ENCODE data around the gene UQCRQ.
A peak's percentile ranks its signal among the peaks of the same experiment; 100 is the strongest.

UQCRQ gene

DNA sequence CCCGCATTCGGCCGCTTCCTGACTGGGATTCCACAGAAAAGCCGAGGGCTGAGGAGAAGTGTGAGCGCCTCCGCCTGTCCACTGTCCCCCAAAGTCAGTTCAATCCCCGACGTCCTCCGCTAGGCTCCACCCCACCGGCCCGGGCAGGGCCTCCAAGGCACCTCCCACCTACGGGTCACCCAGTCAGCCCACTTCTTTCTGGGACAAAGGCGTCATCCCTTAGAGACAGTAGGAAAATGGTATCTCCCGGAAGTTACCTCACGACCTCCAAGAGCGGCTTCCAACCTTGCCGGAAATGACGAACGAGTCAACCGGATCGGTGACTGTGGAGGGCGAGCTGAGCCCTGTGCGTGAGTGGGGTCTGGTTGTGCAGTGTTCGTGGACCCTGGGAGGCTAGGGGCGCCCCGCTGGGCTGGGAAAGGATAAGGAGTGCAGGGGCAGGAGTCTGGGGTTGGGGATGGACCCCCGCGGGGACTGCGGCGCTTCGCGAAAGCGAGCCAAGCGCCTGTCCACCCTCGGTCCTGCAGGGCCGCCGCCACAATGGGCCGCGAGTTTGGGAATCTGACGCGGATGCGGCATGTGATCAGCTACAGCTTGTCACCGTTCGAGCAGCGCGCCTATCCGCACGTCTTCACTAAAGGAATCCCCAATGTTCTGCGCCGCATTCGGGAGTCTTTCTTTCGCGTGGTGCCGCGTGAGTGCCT, at the start of gene UQCRQ, which contains the start of gene GDF9:
UQCRQ (plus strand) TSS at position 301 of the 704 bp plus-strand sequence; CDS start at position 541, 240 bp downstream.
GDF9 (minus strand) TSS at position 128 of the 704 bp plus-strand sequence. CDS start 1,936 bp downstream, outside the sequence.
- DNase-seq (ENCODE audit: low read depth in 2 of 2) = peak; percentile 72 to 89

DNA sequence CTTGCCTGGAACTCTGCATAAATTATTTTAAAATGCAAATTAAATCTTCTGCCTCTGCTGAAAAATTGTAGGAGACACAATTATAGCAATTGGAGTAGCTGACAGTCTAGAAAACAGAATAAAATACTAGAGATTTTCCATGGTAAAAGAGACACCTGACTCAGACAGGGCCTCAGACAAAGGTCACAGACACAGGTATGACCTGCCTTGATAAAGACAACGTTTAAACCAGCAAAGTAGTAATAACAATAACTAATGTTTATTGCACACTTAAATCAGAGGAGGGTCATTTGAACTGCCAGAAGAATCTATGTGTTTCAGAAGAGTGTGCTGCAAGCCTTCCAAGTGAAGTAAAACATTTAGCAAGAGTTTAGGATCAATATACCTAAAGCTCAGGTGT, 49.4 kb upstream of the UQCRQ start:
- DNase-seq (ENCODE audit: low read depth in 2 of 2) = no peak

DNA sequence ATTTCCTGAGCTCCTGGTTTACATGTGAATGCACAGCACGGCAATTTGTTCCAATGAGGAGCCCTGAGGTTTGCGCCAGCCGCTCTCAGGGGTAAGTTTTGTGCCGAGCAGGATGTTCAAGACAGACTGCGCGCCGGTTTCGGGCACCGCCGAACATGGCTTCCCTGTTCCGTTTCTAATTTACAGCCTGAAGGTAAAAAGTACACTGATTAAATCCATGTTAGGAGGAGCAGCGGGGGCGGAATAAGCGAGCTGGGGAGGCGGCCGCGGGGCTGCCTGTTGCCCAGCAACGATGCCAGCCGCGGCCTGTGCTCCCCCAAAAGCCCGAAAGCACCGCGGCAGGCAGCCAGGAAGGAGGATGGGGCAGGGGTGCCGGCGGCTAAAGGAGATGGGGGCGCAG, 47.0 kb upstream of the UQCRQ start:
- DNase-seq (ENCODE audit: low read depth in 2 of 2) = no peak

DNA sequence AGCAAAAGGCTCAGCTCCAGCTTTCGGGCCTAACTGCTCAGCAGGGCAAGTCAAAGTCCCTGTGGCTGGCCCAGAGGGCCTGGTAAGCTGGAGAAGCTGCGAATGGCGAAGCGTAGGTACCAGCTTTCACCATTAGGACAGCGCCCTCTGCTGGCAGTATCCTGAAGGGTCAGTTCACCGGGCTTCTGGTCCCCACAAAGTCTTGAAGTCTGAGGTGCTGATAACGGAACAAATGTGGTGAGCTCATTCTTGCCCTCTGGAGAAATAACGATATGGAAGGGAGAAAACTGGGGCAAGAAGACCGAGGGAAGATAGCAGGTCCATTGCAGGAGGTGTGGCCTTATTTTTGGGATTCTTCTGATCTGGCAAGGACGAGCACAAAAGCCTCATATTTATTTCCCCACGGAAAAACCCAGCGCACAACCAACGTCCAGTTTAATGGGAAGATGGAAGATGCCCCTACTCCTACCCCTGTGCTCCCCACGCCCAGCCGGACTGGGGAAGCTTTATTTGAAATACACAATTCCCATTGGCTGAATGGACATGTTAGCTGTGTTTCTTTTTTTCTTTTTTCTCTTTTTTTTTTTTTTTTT, 46.2 kb upstream of the UQCRQ start:
- DNase-seq (ENCODE audit: low read depth in 2 of 2) = peak; percentile 54 to 72

DNA sequence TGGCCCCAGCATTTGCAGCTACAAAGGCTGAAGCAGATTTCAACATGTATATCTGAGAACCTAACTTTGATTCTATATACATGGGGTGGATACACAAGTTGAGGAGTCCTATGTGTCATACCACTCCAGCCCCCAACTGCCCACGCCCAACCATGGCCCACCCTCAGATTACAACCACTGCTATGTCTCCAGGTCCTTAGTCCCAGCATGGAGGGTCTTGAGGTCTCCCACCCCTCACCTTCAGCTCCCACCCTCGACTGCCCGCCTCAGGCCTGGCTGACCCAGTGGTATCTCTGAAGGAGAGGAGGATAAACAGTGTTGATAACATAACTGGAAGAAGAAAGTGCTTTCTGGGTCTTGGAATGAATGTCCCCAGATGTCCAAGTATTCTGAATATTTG, 45.1 kb upstream of the UQCRQ start:
- DNase-seq (ENCODE audit: low read depth in 2 of 2) = no peak

DNA sequence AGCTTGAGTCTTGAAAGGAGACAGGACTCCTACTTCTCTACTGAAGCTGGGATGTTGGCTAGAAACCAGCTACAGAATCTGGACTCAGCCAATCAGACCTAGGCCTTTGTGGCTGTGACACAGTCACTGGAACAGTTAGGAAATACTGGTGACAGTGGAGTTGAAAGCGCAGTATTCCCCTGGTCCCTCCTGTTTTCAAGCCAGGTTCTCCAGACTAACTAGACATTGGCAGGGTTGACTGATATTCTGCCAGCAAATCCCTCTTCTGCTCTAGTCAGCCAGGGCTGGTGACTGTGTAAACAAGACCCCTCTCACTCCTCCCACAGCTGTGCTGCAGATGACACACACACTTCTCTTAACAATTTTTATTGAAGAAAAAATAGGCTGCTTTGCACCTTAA, 44.7 kb upstream of the UQCRQ start:
- DNase-seq (ENCODE audit: low read depth in 2 of 2) = no peak

DNA sequence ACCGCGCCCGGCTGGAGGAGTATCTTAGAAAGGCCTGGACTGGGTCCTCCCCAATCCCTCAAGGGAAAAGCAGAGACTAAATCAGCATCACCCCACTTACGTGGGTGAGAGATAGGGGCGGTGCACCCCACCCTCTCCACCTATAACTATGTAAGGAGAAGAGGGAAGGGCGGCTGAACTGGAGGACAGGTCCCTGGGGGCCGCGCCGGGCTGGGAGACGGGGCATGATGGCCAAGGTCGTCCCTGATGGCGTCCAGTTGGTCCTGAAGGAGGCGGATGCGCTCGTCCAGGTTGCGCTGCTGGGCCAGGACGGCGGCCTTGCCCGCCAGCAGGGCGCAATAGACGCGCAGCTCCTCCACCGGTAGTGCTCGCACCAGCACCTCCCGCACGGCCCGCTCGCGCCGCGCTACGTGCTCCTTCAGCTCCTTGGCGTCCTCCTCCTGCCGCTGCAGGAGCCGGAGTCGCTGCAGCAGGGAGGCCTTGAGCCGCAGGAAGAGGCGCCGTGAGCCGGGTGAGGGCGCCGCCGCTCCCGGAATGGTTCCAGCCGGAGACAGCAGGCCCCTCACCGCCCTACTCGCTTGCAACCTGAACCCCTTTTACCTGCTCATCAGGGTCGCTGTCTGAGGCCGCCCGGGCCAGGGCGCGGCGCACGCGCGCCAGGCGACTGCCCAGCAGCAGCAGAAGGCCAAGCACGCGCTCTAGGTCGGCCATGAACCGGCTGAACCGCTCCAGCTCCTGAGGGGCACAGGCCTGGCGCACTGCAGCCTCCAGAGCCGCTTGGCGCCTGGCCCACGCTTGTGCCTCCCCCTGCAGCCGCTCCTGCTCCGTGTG, 43.6 kb upstream of the UQCRQ start:
- no peak for DNase-seq (ENCODE audit: low read depth in 2 of 2)

DNA sequence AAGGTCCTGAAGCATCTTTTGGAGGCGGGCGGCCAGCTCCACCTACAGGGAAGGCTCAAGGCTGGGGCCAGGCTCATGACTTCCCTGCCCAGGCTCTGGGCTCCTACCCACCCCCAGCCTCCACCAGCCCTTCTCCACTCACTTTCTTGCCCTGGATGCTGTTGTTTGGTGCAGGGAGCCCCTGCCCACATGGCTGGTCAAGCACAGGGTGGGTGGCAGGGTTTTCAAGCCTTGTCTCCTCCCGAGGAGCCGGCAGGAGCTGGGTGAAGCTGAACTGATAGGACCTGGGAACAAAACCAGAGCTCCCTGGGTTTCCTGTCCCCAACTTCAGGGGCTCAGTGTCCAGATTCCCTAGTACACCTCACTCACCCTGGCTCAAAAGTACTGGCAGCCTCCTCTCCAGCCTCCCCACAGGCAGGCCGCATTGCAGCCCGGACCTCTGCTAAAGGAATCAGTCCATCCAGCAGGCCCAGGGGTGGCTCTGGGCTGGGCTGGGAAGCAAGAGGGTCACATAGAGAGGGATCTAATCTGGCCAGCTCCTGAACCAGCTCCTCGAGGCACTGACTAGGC, 42.9 kb upstream of the UQCRQ start:
- DNase-seq (ENCODE audit: low read depth in 2 of 2) = no peak

DNA sequence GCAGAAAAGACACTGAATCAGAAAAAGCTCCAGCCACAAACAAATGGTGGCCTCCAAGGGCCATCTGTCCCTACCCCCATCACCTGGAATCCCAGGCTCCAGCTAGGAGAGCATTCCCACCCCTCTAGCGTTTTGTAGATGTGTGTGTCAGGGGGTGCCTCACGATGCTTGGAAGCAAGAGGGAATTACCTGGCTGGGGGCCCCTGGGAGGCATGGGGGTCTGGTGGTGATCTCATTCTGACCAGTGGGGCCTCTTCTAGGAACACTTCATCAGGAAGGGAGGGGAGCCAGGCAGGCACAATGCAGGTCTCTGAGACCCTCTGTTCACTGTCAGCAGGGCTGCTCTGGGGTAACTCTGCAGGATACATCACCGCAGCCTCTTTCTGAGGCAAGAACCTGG, 42.0 kb upstream of the UQCRQ start:
- no peak for DNase-seq (ENCODE audit: low read depth in 2 of 2)

DNA sequence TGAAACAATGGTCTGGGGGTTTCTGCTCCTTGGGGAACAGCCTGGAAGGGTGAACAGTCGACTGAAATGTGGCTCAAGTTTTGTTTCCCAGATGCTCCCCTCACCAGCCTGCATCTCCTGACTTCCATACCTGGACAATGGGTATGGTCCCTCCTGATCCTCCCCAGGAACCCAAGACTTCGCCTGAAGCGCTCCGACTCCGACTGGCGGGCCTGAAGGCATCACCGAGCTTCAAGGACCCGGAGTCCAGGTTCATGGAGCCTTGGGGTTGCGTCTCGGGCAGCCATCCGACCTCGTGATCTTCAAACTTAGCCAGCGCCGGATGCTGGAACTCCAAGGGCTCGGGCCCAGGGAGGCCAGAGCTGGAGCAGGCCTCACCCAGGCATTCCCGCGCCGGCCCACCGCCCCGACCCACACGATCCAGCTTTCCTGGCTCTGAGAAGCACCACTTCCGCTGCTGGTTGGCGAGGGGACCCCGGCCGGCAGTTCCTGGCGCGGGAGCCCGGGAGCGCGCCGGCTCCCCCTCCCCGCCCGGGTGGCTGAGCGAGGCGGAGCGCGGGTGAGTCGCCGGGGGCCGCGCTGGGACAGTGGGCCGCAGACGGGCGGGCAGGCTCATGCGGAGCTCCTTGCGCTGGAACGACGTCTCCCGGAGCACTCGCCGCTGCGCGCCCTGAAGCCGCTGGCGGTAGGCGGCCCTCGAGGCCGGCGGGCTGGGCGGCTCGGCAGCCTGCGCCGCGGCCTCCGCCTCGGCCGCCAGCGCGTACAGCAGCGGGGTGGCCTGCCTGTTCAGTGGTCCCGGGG, 41.2 kb upstream of the UQCRQ start:
- no peak for DNase-seq (ENCODE audit: low read depth in 2 of 2)

DNA sequence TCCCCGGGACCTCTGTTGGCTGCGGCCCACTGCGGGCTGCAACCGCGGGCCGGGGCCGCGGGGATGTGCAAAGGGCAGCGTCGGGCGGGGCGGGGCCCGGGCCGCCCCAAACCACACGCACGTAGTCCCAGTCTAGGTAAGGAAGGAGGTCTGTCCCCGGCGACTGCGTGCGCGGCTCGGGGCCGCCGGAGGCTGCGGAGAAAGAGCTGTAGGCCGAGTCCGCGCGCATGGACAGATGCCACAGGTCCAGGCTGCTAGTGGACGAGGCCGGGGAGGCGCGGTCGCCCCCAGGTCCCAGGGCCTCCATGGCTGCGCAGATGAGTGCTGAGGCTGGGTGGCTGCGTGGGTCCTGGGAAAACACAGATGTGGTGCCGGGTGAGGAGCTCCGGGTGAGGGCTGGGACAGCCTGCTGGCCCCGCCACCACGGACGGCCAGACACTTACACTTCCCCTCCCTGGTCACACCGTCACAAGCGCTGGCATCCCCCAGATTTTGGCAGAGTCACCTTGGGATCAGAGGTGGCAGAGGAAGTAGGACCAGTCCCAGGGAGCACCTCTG, 40.5 kb upstream of the UQCRQ start:
- no peak for DNase-seq (ENCODE audit: low read depth in 2 of 2)

DNA sequence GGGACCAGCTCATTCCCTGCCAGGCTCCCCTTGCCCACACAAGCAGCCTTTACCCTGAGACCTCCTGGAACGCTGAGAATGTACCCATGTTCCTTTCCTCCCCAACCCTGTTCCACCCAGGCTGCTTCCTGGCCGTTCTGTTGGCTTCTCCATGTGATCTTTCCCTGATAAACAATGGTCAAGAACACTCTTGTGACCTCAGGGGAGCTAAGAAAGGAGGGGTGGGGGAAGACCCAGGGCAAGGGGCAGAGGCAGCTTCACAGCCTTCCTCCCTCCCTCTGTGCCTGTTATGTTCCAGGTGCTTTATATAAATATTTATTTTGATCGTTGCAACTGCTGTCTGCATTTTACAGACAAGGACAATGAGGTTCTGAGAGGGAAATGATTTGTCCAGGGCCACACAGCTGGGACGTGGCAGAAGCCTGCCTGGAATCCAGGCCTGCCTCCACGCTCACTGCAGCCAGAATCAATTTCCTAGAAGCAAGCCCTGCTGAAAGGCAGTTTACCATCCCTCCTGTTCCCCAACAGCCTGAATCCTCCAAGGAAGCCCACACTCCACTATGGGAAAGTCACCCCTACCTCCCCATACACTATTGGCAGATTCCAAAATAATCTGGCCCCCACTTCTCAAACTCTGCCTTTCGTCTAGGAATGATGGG, 39.9 kb upstream of the UQCRQ start:
- DNase-seq (ENCODE audit: low read depth in 2 of 2) = no peak

DNA sequence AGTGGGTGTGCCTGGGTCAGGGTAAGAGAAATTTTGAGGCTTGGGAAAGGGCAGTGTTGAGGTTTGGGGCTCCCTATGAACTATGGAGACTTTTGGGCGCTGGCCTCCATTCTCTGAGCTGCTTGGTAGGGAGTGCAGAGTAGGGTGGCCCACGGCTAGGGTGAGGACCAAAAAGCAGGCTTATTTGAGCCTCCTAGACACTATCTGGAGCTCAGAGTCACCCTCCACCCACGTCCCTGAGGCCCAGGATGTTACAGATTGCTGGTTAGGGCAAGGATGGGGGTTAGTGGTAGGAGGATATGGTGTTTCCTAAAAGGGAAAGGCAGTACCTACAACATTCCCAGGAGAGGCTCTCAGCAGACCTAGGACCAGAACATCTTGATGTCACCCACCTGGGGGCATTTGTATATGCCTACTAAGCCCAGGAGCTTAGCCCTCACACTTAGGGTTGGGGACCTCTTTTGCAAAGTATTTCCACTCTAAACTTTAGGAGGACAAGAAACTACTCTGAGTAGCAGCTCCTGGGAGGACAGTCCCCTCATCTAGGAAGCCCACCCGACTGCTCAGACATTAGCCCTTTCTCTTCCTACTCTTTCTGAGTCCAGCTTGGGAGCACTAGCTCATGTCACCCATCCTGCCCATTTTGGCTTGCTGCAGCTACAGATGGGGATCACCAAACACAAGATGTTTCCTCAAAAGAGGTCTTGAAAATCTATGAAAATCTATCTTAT, 38.3 kb upstream of the UQCRQ start:
- DNase-seq (ENCODE audit: low read depth in 2 of 2) = no peak

DNA sequence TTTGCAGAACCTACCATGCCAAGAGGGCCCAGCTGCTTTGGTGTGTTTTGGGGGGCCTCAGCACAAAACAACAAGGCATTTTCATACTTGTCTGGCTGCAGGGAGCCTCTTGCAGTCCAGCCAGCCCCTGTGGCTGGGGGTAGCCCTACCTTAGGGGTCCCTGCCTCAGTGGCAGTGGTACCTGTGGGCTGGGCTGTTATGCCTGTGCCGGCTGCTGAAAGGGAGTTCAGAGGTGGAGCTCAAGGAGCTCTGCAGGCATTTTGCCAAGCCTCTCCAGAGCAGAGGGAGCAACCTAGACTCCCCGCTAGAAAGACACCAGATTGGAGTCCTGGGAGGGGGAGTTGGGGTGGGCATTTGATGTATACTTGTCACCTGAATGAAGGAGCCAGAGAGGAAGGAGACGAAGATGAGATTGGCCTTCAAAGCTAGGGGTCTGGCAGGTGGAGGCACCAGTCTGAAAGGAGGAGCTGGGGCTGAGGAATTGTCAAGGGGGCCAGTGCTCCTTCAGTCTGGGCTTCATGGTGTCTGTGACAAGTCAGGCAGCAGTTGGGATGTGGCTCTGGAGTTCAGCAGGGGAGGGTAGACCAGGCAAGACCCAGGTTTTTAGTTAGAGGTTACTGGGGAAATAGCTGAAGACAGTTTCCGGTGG, 37.5 kb upstream of the UQCRQ start:
- no peak for DNase-seq (ENCODE audit: low read depth in 2 of 2)

DNA sequence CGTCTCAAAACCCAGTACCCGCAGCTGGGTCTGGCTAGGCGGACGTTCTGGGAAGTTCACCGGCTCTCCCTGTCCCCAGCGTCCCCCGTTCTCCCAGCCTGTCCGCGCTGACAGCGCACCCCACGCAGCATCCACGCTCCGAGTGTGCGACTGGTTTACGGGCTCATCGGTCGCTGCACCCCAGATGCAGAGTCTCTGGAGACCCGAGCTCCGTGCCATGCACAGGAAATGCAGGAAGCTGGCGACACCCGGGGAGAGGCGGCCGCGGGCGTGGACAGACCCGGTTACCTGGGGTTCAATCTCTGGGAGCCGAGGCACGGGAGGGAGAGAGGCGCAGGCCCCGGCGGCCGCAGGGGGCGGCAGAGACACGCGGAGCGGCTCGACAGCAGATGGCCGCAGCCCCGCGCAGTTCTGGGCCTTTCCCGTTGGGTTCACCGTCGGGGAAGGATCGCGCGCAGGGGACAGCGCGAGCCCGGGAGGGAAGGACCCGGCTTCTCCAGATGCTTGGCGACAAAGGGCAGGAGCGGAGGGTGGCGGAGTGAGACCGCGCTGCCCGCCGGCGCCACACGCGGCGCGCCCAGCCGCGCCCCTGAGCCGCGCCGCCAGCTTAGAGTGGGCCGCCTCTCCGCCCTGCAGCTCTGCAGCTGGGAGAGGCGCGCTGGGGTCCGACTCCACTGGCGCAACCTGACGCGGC, 36.6 kb upstream of the UQCRQ start:
- DNase-seq (ENCODE audit: low read depth in 2 of 2) = peak; percentile 31 to 49

DNA sequence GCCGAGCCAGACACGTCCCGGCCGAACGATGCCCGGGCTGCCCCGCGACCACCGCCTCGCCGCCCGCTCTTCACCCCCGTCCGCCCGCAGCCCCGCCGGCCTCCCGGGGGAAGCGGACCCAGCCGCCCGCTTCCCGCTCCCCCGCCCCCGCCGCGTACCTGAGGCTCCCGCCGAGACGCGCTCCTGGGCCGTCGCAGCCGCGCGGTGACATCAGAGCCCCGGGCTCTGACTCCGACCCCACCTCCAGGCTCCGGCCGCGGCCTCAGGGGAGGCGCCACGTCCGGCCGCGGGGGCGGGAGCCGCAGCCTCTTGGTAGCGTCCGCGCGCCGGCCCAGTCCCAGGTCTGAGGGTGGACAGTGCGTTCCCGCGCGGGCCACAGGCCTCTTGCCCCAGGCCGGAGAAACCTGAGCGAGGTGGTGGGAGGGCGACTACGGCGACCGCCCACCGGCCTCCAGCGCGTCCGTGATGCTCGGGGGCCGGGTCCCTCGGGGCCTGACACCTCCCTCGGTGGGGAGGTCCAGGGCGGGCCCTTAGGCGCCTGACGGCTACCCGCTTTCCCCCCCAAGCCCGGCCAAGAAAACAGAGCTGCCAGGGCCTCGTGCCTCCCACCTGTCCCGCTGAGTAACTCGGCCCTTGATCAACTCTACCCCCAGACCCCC, 35.9 kb upstream of the UQCRQ start, which contains the start of gene SHROOM1:
SHROOM1 (minus strand) TSS at position 212 of the 659 bp plus-strand sequence. CDS start 4,507 bp downstream, outside the sequence.
- DNase-seq (ENCODE audit: low read depth in 2 of 2) = no peak

DNA sequence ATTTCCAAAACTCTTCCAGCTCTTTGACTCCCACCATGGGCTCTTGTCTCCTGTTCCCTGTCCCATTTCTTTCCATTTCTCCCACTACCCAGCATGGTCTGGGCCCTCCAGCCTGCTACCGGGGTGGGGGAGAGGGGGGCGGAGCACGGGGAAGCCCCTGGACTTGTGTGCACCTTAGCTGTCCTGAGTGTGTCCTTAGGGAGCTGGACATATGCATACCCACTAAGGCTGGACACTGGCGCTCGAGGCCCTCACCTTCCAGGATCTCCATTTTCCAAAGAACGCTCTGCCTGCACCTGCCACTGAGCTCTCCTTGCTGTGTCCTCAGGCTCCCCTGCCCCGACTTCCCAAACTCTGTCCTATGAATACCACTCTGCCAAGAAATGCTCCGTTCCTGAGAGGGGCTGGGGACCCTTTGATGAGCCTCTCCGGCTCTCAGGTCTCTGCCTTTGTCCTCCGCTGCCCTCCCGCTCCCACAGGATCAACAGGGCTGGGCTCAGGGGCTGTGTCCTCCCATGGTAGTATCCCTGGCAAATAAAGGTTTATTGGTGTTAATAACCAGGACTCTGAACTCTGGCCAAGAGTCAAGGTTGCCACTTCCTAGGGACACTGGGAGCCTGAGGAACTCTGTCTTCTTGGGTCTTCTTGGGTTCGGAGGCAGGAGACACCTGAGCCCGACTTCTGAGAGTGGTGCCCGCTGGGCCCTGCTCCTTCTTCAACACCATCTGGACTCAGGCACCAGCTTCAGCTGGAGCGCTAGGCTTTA, 35.2 kb upstream of the UQCRQ start:
- DNase-seq (ENCODE audit: low read depth in 2 of 2) = no peak

Data from stimulated activated CD8-positive, alpha-beta memory T cell treated with anti-CD3 and anti-CD28 coated beads, Interleukin-15, amount 100 ng/mL, for 4 hours (primary cell).